Osteocyte (in vitro differentiated cells): Measurements from ENCODE around the gene MRPS18A. TPM values are rescaled to one million over a fixed set of nuclear protein-coding genes. Genes with fewer than 3 reads are reported as not detected.

Experiments
- DNase-seq: peaks from one replicate; pipeline ENCODE4 v3.0.0; 2021; ENCODE audit warnings: mixed read lengths; ENCODE audit not compliant: unreplicated experiment; ENCODE audit errors: extremely low spot score
- H3K27ac Mint-ChIP-seq: one replicate; pipeline ENCODE4 v1.8.0; 2021; ENCODE audit warnings: mild to moderate bottlenecking, mixed read lengths; ENCODE audit not compliant: unreplicated experiment
- H3K27me3 Mint-ChIP-seq: one replicate; pipeline ENCODE4 v1.8.0; 2021; ENCODE audit warnings: mixed read lengths; ENCODE audit not compliant: unreplicated experiment
- H3K36me3 Mint-ChIP-seq: one replicate; pipeline ENCODE4 v1.8.0; 2021; ENCODE audit warnings: mixed read lengths; ENCODE audit not compliant: unreplicated experiment
- H3K4me1 Mint-ChIP-seq: one replicate; pipeline ENCODE4 v1.8.0; 2021; ENCODE audit warnings: mixed read lengths; ENCODE audit not compliant: unreplicated experiment
- H3K4me3 Mint-ChIP-seq: one replicate; pipeline ENCODE4 v1.8.0; 2021; ENCODE audit warnings: mild to moderate bottlenecking, moderate library complexity, mixed read lengths; ENCODE audit not compliant: unreplicated experiment
- H3K9me3 Mint-ChIP-seq: one replicate; pipeline ENCODE4 v1.8.0; 2021; ENCODE audit warnings: mixed read lengths; ENCODE audit not compliant: unreplicated experiment
- CTCF ChIP-seq: fragments of 200-600 bp; sonication (generic); IDR thresholded peaks from 2 replicates; pipeline ENCODE4 v1.5.0; 2021; ENCODE audit warnings: antibody characterized with exemption, mild to moderate bottlenecking, moderate library complexity
- total RNA-seq: library from RNA; stranded (reverse); gene quantifications from 2 replicates; pipeline ENCODE4 v1.2.1, GENCODE V29; 2021

Gene MRPS18A
- total RNA-seq, 1 donor from 2014 or later = 37.3 TPM

GRCh38 chr6:43722920-43723545, 35.4 kb upstream of the MRPS18A start:
- Mint-ChIP-seq H3K36me3 (no peaks in the 10 kb centered on the region), H3K27ac (no peak overlapping the region), H3K9me3 (no peaks in the 10 kb centered on the region), H3K4me3 (no peak overlapping the region), H3K4me1 (peaks cover 37% of the 10 kb centered on the region), H3K27me3 (peaks cover 7% of the 10 kb centered on the region)
- TF ChIP-seq CTCF = no peak
- DNase-seq = no peak

GRCh38 chr6:43720999-43721398, 33.4 kb upstream of the MRPS18A start:
- H3K4me1 Mint-ChIP-seq = peaks cover 56% of the 10 kb centered on the region
- H3K27ac Mint-ChIP-seq = no peak overlapping the region
- DNase-seq = no peak
- H3K36me3 Mint-ChIP-seq = no peaks in the 10 kb centered on the region
- no peak for TF ChIP-seq CTCF
- H3K4me3 Mint-ChIP-seq = no peak overlapping the region
- H3K27me3 Mint-ChIP-seq = peaks cover 3% of the 10 kb centered on the region
- H3K9me3 Mint-ChIP-seq = no peaks in the 10 kb centered on the region

- Mint-ChIP-seq H3K36me3 (no peaks in the 10 kb centered on the region), H3K9me3 (no peaks in the 10 kb centered on the region), H3K4me3 (no peak overlapping the region), H3K27ac (no peak overlapping the region), H3K27me3 (peaks cover 3% of the 10 kb centered on the region), H3K4me1 (peaks cover 56% of the 10 kb centered on the region)
- DNase-seq = no peak
- TF ChIP-seq CTCF = no peak
Measured at GRCh38 chr6:43719511-43719910, 31.9 kb upstream of the MRPS18A start.

- no peak for DNase-seq
- no peak for TF ChIP-seq CTCF
- Mint-ChIP-seq H3K27me3 (peaks cover 3% of the 10 kb centered on the region), H3K4me3 (no peak overlapping the region), H3K4me1 (peaks cover 58% of the 10 kb centered on the region), H3K27ac (no peak overlapping the region), H3K9me3 (no peaks in the 10 kb centered on the region), H3K36me3 (no peaks in the 10 kb centered on the region)
Measured at GRCh38 chr6:43718387-43719105, 31.0 kb upstream of the MRPS18A start.

GRCh38 chr6:43717822-43718221, 30.2 kb upstream of the MRPS18A start:
- Mint-ChIP-seq H3K4me3 (no peak overlapping the region), H3K4me1 (peaks cover 56% of the 10 kb centered on the region), H3K27ac (no peak overlapping the region), H3K9me3 (no peaks in the 10 kb centered on the region), H3K36me3 (no peaks in the 10 kb centered on the region), H3K27me3 (peaks cover 3% of the 10 kb centered on the region)
- no peak for DNase-seq
- TF ChIP-seq CTCF = no peak
